Measurements from ENCODE around the gene CT45A1.

- TF ChIP-seq CTCF (IDR thresholded peaks at IDR 0.05 in 4 of 5, conservative IDR thresholded peaks at IDR 0.05 in 1 of 5) (no peak), POLR2A (IDR thresholded peaks at IDR 0.05) (no peak)
These were observed 15.8 kb upstream of the CT45A1 start for GRCh38 chrX:135697601-135698000.

Measured in gastrocnemius medialis (tissue), 4 donors.